Stimulated activated CD8-positive, alpha-beta memory T cell treated with anti-CD3 and anti-CD28 coated beads, Interleukin-4, amount 100 ng/mL, for 24 hours (primary cell): ENCODE data around the gene SCFD2.

Source experiments
- DNase-seq: peaks from one replicate; pipeline ENCODE4 v3.0.0-alpha.2; 2020; ENCODE audit warnings: low read depth

SCFD2 gene

GRCh38 chr4:52823702-52824092 lies 542.2 kb downstream of the SCFD2 start:
- no peak for DNase-seq
